Right renal cortex interstitium (tissue), 3 donors: ENCODE results near the gene USP3. TPM values are rescaled to one million over a fixed set of nuclear protein-coding genes. Genes with fewer than 3 reads are reported as not detected.
"Not testable (repeated sequence)": the region's sequence is repeated elsewhere in the genome, so short reads cannot be mapped to it uniquely, and the experiment has no call there.

Experiments
- DNase-seq, 3 donors: peaks; one replicate each; pipeline ENCODE4 v3.0.0-alpha.2; 2013; ENCODE audit warnings: low read depth in 3 of 3, low spot score in 2 of 3
- polyA plus RNA-seq, 3 donors: library from polyadenylated mRNA; unstranded; fragments of 120-200 nt; gene quantifications; one replicate each; pipeline ENCODE4 v1.2.1, GENCODE V29; 2013; ENCODE audit not compliant: insufficient read length in 3 of 3

USP3 gene
- polyA plus RNA-seq, 3 donors: 36.9 to 37.5 (median 37.4) TPM

- no peak for DNase-seq
Measured at GRCh38 chr15:63474810-63475316, 29.5 kb upstream of the USP3 start.

- no peak for DNase-seq
Measured at GRCh38 chr15:63475707-63476106, 28.7 kb upstream of the USP3 start.

- DNase-seq: no peak
Measured at GRCh38 chr15:63476229-63476632, 28.2 kb upstream of the USP3 start.

GRCh38 chr15:63478243-63478642 lies 26.1 kb upstream of the USP3 start:
- no peak for DNase-seq

- DNase-seq: no peak
Measured at GRCh38 chr15:63480441-63480821, 24.0 kb upstream of the USP3 start.

GRCh38 chr15:63481105-63481810 lies 23.1 kb upstream of the USP3 start:
- no peak for DNase-seq

- DNase-seq: no peak
Measured at GRCh38 chr15:63482874-63483323, 21.5 kb upstream of the USP3 start.

GRCh38 chr15:63483521-63484371 lies 20.6 kb upstream of the USP3 start:
- no peak for DNase-seq

- DNase-seq: no peak
Measured at GRCh38 chr15:63484433-63485186, 19.8 kb upstream of the USP3 start.

GRCh38 chr15:63487076-63487757 lies 17.2 kb upstream of the USP3 start:
- DNase-seq: no peak

- DNase-seq: not testable (repeated sequence)
Measured at GRCh38 chr15:63487758-63488397, 16.5 kb upstream of the USP3 start.

- no peak for DNase-seq
Measured at GRCh38 chr15:63488398-63488960, 15.9 kb upstream of the USP3 start.

- no peak for DNase-seq
Measured at GRCh38 chr15:63489352-63489751, 15.0 kb upstream of the USP3 start.

GRCh38 chr15:63490345-63491034 lies 13.9 kb upstream of the USP3 start:
- no peak for DNase-seq

GRCh38 chr15:63491116-63491827 lies 13.1 kb upstream of the USP3 start:
- DNase-seq: no peak

- DNase-seq: no peak
Measured at GRCh38 chr15:63491979-63492378, 12.4 kb upstream of the USP3 start.

- no peak for DNase-seq
Measured at GRCh38 chr15:63492541-63493077, 11.8 kb upstream of the USP3 start.

- DNase-seq: no peak
Measured at GRCh38 chr15:63493436-63493835, 11.0 kb upstream of the USP3 start.
